22Rv1 (cell line): ENCODE measurements around the gene UBE2QL1.

ENCODE experiments used
- H3K27ac ChIP-seq: fragments of 450-650 bp; 2 replicates; pipeline ENCODE4 v1.5.1; 2017
- ZFX ChIP-seq: fragments of 450-650 bp; IDR thresholded peaks from 2 replicates; pipeline ENCODE4 v1.6.1; 2017; ENCODE audit warnings: antibody characterized with exemption, borderline replicate concordance
- TF ChIP-seq, protein P1 (sequence below): fragments of 450-650 bp; IDR thresholded peaks from 2 replicates; pipeline ENCODE4 v1.5.1; 2017; ENCODE audit warnings: mild to moderate bottlenecking

The UBE2QL1 gene

DNA sequence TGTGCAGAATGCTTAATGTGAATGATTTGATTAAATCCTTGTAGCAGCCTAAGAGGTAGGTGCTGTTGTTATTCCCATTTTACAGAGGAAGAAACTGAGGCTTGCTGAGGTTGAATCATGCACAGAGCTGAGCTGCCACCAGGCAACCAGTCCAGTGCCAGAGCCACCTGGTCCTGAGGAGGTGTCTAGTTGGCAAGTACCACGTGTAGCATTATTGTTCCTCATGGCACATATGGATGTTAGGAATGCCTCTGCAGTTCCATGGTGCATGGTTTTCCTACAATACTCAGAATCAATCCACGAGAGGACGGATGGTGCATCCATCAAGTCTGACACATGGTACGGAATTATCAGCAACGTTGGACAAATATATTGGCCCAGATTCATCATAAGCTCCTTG lies 8.9 kb downstream of the UBE2QL1 start:
- H3K27ac ChIP-seq: no peak overlapping the region
- no peak for TF ChIP-seq ZFX
- TF ChIP-seq, protein P1, sequence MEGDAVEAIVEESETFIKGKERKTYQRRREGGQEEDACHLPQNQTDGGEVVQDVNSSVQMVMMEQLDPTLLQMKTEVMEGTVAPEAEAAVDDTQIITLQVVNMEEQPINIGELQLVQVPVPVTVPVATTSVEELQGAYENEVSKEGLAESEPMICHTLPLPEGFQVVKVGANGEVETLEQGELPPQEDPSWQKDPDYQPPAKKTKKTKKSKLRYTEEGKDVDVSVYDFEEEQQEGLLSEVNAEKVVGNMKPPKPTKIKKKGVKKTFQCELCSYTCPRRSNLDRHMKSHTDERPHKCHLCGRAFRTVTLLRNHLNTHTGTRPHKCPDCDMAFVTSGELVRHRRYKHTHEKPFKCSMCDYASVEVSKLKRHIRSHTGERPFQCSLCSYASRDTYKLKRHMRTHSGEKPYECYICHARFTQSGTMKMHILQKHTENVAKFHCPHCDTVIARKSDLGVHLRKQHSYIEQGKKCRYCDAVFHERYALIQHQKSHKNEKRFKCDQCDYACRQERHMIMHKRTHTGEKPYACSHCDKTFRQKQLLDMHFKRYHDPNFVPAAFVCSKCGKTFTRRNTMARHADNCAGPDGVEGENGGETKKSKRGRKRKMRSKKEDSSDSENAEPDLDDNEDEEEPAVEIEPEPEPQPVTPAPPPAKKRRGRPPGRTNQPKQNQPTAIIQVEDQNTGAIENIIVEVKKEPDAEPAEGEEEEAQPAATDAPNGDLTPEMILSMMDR: no peak

DNA sequence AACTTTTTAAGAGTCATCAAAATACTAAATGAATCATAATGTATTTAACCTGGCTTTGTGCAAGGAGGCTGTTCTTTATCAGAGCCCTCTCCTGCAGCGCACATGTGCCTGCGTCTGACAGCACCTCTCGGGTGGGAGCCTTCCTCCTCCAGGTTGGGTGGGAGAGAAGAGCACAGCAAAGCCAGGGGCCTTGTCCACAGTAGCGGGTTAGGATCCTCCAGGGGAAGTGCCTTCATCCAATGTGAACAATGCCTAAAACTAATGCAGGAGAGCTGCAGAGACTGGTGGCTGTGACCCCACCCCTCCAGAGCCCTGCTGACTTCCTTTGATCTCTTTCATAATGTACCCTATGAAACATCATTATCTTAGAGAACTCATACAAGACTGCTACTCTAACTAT lies 10.2 kb downstream of the UBE2QL1 start:
- H3K27ac ChIP-seq: no peak overlapping the region
- no peak for TF ChIP-seq ZFX
- TF ChIP-seq, protein P1: no peak

DNA sequence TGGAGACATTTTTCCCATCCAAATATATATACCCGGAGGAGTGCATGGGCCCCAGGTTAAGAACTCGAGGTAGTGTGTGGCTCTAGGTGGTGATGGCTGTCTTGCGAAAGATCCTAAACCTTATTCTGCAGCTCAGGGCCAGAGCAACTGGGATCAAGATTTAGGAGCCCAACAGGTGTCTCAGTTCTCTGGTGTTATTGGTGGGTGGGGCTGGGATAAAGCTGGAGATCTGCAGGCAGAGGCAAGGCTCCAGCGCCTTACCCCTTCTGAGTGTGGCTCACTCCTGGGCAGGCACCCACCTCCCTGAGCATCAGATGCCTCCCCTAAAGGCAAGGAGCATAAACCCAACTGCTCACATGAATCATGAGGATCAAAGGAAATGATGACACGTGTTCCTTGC lies 11.2 kb downstream of the UBE2QL1 start:
- no peak overlapping the region for H3K27ac ChIP-seq
- TF ChIP-seq, protein P1: no peak
- TF ChIP-seq ZFX: no peak

DNA sequence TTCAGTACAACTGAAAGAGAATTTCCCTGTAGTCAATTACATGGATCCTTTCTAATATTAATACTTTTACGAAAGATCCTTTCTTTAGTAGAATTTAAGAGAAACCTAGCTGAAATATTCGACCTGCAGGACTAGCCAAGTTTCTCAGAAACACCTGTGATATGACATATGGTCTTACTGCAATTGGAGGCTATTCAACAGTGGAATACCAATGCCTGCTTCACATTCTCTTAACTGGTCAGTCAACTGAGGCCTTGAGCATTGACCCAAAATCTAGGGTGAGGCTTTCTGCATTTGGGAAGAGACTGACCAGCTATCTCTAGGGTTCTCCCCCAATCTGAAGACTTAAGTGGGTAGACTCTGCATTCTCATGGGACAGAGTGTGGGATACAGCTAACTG lies 12.3 kb downstream of the UBE2QL1 start:
- TF ChIP-seq, protein P1: no peak
- no peak for TF ChIP-seq ZFX
- H3K27ac ChIP-seq: no peak overlapping the region

DNA sequence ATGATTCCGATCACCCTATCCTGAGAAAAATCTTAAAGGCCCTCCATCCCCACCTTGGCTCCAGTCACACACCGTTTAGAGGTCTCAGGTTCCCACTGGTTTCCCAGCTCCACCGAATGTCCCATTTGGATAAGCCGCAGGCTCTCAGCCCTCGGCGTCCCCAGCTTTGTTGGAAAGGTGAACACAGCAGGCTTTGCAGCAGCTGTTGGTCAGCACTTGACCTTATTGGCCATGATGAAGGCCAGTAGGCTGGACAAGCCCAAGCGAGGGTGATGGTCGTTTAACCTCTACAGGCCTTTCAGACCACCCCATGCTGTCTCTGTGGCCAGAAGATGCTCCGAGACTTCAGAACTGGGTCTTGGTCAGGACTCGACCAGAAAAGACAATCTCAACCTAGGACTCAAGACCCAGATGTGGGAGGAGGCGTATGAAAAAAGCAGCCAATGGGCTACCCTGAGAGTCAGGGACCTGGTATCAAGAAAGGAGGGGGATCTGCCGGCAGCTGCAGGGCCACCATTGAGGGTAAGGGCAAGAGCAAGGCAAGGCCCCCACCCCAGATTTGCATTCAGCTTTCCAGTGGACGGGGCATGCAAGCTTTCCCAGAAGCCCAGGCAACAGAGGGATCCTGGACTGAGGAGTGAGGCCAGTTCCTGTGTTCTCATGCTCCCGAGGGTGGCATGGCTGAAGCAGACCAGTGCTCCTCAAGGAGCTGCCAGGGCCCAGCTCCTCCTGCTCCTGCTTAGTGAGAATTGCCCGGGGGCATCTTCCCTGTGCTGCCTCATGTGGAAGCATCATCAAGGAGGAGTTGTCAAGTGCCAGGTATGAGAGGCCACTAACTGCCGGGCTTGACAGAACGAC lies 13.4 kb downstream of the UBE2QL1 start:
- TF ChIP-seq ZFX: no peak
- TF ChIP-seq, protein P1: no peak

DNA sequence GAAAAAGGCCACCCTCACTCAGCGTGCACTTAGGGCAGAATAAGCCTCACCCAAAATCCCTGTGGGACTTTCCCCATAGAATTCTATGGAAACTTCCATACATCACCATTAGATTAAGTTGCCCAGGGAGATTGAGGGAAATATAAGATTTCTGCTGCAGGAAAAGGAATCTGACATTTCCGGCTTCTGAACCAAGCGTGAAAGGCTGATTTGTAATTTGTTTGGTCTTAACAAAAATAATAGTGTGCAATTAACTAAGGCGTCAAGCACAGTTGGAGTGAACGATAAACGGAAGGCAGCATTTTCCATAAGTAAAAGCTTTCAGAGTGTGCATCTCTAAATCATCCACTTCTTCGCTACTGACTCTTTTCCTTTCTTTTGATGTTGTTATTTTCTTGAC lies 14.0 kb downstream of the UBE2QL1 start:
- no peak overlapping the region for H3K27ac ChIP-seq
- TF ChIP-seq, protein P1: no peak
- no peak for TF ChIP-seq ZFX

More for the DNA sequence above, 13.4 kb downstream of the UBE2QL1 start:
- H3K27ac ChIP-seq: no peak overlapping the region

DNA sequence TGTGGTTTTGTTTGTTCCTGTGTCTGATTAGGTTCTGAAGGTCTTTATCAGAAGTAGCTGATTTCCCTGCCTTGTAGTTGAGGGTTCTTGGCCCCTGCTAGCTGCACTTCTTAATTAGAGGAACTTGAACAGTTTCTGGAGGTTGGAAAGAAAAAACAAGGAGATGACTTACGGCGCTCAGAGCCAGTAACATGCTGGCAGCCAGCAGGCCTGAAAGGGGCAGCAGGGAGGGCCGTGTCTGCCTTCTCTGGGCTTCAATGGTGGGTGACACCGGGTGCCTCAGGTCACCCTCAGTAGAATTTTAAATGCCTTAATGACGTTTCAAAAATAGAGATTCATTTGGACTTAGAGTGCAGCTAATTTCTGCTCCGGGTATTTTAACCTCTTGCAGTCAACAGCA lies 15.8 kb downstream of the UBE2QL1 start:
- no peak overlapping the region for H3K27ac ChIP-seq
- TF ChIP-seq, protein P1: no peak
- TF ChIP-seq ZFX: no peak
